ENCODE results near the gene KLK4. TPM values are rescaled to one million over a fixed set of nuclear protein-coding genes. Genes with fewer than 3 reads are reported as not detected.

The KLK4 gene
- total RNA-seq, 1 experiment from 2014 or later, result 0.84 TPM

DNA sequence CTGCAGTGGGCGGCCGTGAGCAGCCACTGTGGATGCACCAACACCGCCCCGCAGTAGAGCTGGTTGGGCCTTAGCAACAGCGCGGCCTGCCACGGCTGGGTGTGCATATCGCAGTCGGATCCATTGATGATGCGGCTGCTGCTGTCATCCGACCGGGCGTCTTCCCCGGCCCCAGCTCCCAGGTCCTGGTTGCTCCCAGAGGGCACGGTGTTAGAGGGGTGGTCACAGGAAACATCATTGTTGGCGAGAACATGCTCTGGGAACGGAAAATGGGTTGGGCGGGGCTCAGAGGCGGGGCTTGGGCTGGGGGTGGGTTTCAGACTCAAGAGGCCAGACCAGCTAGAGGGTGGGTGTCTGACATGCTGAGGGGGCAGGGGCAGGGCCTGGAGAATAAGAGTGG lies 38.7 kb upstream of the KLK4 start (continued):
- TF ChIP-seq, protein P1, sequence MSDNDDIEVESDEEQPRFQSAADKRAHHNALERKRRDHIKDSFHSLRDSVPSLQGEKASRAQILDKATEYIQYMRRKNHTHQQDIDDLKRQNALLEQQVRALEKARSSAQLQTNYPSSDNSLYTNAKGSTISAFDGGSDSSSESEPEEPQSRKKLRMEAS (IDR thresholded peaks at IDR 0.05), result no peak

DNA sequence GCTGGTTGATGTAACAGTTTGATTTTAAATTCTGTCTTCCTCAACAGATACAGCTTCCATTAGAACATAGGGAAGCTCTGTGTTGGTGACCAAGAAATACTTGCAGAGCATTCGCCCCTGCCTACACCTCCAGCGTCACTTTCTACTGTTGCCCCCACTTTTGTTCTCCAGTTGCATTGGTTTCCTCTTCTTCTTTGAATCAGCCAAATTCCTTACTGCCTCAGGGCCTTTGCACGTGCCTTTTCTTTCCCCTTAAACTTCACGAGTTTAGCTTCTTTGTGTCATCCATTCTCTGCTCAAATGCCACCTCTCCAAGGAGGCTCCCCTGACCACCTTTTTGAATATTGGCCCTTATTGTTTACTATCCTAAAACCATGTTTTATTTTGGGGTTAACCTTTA lies 35.9 kb upstream of the KLK4 start:
- BruUV-seq (replicated peaks), result no TSS peak
- ChIA-PET RAD21 (ENCODE audit: low non-redundant PET in 1 of 2, low total read pairs in 2 of 2, uncharacterized antibody in 2 of 2, unreplicated experiment in 2 of 2) (no interaction called here), POLR2A (interaction anchor here (0.7 kb wide), 1 partner anchor 323 kb away, joined by 3 read pairs; no protein-coding TSS in a partner anchor), CTCF (interaction anchor here (0.5 to 1.1 kb wide), 2 partner anchors 25 to 165 kb away, joined by 3 to 4 read pairs; no protein-coding TSS in a partner anchor)
- Histone ChIP-seq H3K9ac (ENCODE audit: low read length) (no peak overlapping the region), H3K4me3 (replicated peaks in 1 of 2; ENCODE audit: low read depth in 1 of 2, low read length in 2 of 2) (no peak overlapping the region), H3K9me3 (ENCODE audit: control insufficient read depth in 1 of 2, insufficient read depth in 1 of 2, low read depth in 1 of 2, low read length in 2 of 2) (no peaks in the 10 kb centered on the region), H3K36me3 (ENCODE audit: control insufficient read depth in 1 of 2, insufficient read depth in 2 of 2, low read length in 2 of 2) (no peaks in the 10 kb centered on the region), H3K9me2 (ENCODE audit: insufficient read depth) (no peaks in the 10 kb centered on the region), H4K20me1 (ENCODE audit: insufficient read depth) (no peaks in the 10 kb centered on the region), H3K4me1 (ENCODE audit: control insufficient read depth in 1 of 2, insufficient read depth in 2 of 2, low read length in 2 of 2) (peaks cover 2 to 12% of the 10 kb centered on the region in 2 experiments; a peak in 3 of 4 replicates), H3K27me3 (ENCODE audit: insufficient read depth, low read length) (no peaks in the 10 kb centered on the region), H2AFZ (ENCODE audit: low read depth, low read length, poor library complexity, severe bottlenecking) (no peak overlapping the region), H3K79me2 (ENCODE audit: insufficient read depth, low read length) (no peaks in the 10 kb centered on the region), H3K27ac (ENCODE audit: low read depth, low read length) (no peak overlapping the region), H3K4me2 (ENCODE audit: low read length) (no peak overlapping the region)
- intact Hi-C loops (cut with micrococcal nuclease), result no loop called here
- ATAC-seq (no peak), DNase-seq (ENCODE audit: low read depth, low spot score) (no peak)
- TF ChIP-seq FOSL1 (IDR thresholded peaks at IDR 0.05; ENCODE audit: low read depth), result no peak
- no peak for TF ChIP-seq SP1 (IDR thresholded peaks at IDR 0.05; ENCODE audit: low read depth)

DNA sequence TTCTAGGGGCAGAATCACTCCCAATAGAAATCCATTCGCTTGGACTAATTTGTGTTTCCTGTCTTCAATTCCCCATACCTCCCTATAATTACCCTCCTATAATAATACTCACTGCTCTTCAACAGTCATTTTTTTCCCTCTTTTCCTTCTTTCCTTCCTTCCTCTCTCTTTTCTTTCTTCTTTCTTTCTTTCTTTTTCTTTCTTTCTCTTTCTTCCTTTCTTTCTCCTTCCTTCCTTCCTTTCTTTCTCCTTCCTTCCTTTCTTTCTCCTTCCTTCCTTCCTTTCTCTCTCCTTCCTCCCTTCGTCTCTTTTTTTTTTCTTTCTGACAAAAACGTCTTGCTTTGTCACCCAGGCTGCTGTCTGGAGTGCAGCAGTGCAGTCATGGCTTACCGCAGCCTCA lies 33.6 kb upstream of the KLK4 start:
- Histone ChIP-seq H3K27ac (ENCODE audit: low read depth, low read length) (no peak overlapping the region), H3K27me3 (ENCODE audit: insufficient read depth, low read length) (no peaks in the 10 kb centered on the region), H4K20me1 (ENCODE audit: insufficient read depth) (no peaks in the 10 kb centered on the region), H3K4me1 (ENCODE audit: control insufficient read depth in 1 of 2, insufficient read depth in 2 of 2, low read length in 2 of 2) (peaks cover 2 to 9% of the 10 kb centered on the region in 2 experiments; a peak in 3 of 4 replicates), H3K9ac (ENCODE audit: low read length) (no peak overlapping the region), H3K9me2 (ENCODE audit: insufficient read depth) (no peaks in the 10 kb centered on the region), H3K36me3 (ENCODE audit: control insufficient read depth in 1 of 2, insufficient read depth in 2 of 2, low read length in 2 of 2) (no peaks in the 10 kb centered on the region), H3K4me2 (ENCODE audit: low read length) (no peak overlapping the region), H3K4me3 (replicated peaks in 1 of 2; ENCODE audit: low read depth in 1 of 2, low read length in 2 of 2) (no peak overlapping the region), H3K79me2 (ENCODE audit: insufficient read depth, low read length) (no peaks in the 10 kb centered on the region), H3K9me3 (ENCODE audit: control insufficient read depth in 1 of 2, insufficient read depth in 1 of 2, low read depth in 1 of 2, low read length in 2 of 2) (no peaks in the 10 kb centered on the region), H2AFZ (ENCODE audit: low read depth, low read length, poor library complexity, severe bottlenecking) (no peak overlapping the region)
- RAD21 ChIA-PET (ENCODE audit: low non-redundant PET in 1 of 2, low total read pairs in 2 of 2, uncharacterized antibody in 2 of 2, unreplicated experiment in 2 of 2), result no interaction called here
- CTCF ChIA-PET, result no interaction called here
- no TSS peak for BruUV-seq (replicated peaks)
- intact Hi-C loops (cut with micrococcal nuclease), result no loop called here
- DNase-seq (ENCODE audit: low read depth, low spot score), result no peak
- ATAC-seq, result no peak
- POLR2A ChIA-PET, result no interaction called here
- TF ChIP-seq, protein P2, sequence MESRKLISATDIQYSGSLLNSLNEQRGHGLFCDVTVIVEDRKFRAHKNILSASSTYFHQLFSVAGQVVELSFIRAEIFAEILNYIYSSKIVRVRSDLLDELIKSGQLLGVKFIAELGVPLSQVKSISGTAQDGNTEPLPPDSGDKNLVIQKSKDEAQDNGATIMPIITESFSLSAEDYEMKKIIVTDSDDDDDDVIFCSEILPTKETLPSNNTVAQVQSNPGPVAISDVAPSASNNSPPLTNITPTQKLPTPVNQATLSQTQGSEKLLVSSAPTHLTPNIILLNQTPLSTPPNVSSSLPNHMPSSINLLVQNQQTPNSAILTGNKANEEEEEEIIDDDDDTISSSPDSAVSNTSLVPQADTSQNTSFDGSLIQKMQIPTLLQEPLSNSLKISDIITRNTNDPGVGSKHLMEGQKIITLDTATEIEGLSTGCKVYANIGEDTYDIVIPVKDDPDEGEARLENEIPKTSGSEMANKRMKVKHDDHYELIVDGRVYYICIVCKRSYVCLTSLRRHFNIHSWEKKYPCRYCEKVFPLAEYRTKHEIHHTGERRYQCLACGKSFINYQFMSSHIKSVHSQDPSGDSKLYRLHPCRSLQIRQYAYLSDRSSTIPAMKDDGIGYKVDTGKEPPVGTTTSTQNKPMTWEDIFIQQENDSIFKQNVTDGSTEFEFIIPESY (IDR thresholded peaks at IDR 0.05; ENCODE audit: extremely low read depth, insufficient replicate concordance, low read length), result no peak
- TF ChIP-seq, protein P3, sequence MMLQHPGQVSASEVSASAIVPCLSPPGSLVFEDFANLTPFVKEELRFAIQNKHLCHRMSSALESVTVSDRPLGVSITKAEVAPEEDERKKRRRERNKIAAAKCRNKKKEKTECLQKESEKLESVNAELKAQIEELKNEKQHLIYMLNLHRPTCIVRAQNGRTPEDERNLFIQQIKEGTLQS (IDR thresholded peaks at IDR 0.05), result no peak
- TF ChIP-seq POLR2A (IDR thresholded peaks at IDR 0.05; ENCODE audit: borderline replicate concordance, extremely low read depth, insufficient read depth, insufficient read length) (no peak), YY1 (IDR thresholded peaks at IDR 0.05; ENCODE audit: extremely low read depth, insufficient replicate concordance, low read depth, low read length) (no peak), ZFX (IDR thresholded peaks at IDR 0.05) (no peak), FOSL1 (IDR thresholded peaks at IDR 0.05; ENCODE audit: low read depth) (no peak), RAD21 (IDR thresholded peaks at IDR 0.05; ENCODE audit: low read depth) (no peak), TCF7L2 (IDR thresholded peaks at IDR 0.05; ENCODE audit: borderline replicate concordance, extremely low read depth, insufficient read depth, insufficient read length) (no peak), JUND (IDR thresholded peaks at IDR 0.05) (no peak), CBX3 (IDR thresholded peaks at IDR 0.05; ENCODE audit: low read depth) (no peak), SIN3A (IDR thresholded peaks at IDR 0.05; ENCODE audit: low read depth) (no peak), EZH2 (IDR thresholded peaks at IDR 0.05) (no peak), SRF (IDR thresholded peaks at IDR 0.05; ENCODE audit: low read depth) (no peak), CEBPB (IDR thresholded peaks at IDR 0.05; ENCODE audit: low read depth) (no peak), ZNF274 (IDR thresholded peaks at IDR 0.05; ENCODE audit: low read depth, low read length) (no peak)
